Measurements from ENCODE around the gene HIBCH. TPM values are rescaled to one million over a fixed set of nuclear protein-coding genes. Genes with fewer than 3 reads are reported as not detected.

HIBCH gene
- total RNA-seq, 1 experiment from 2014 or later, result 24.7 TPM

- H3K27ac ChIP-seq (ENCODE audit: low read depth, low read length), result no peak overlapping the region
- no peak overlapping the region for H3K4me3 ChIP-seq (replicated peaks in 1 of 2; ENCODE audit: low read depth in 1 of 2, low read length in 2 of 2)
- CTCF ChIA-PET, result no interaction called here
- no peak overlapping the region for H2AFZ ChIP-seq (ENCODE audit: low read depth, low read length, poor library complexity, severe bottlenecking)
- no peaks in the 10 kb centered on the region for H3K36me3 ChIP-seq (ENCODE audit: control insufficient read depth in 1 of 2, insufficient read depth in 2 of 2, low read length in 2 of 2)
- ATAC-seq (no peak), DNase-seq (ENCODE audit: low read depth, low spot score) (no peak)
- H3K4me1 ChIP-seq (ENCODE audit: control insufficient read depth in 1 of 2, insufficient read depth in 2 of 2, low read length in 2 of 2), result peaks cover 9 to 14% of the 10 kb centered on the region in 2 experiments
- intact Hi-C loops (cut with micrococcal nuclease), result no loop called here
- H4K20me1 ChIP-seq (ENCODE audit: insufficient read depth), result no peaks in the 10 kb centered on the region
- RAD21 ChIA-PET (ENCODE audit: low non-redundant PET in 1 of 2, low total read pairs in 2 of 2, uncharacterized antibody in 2 of 2, unreplicated experiment in 2 of 2), result no interaction called here
- no peaks in the 10 kb centered on the region for H3K27me3 ChIP-seq (ENCODE audit: insufficient read depth, low read length)
- H3K9me2 ChIP-seq (ENCODE audit: insufficient read depth), result no peaks in the 10 kb centered on the region
- H3K4me2 ChIP-seq (ENCODE audit: low read length), result no peak overlapping the region
- POLR2A ChIA-PET, result no interaction called here
- H3K79me2 ChIP-seq (ENCODE audit: insufficient read depth, low read length), result 0 out of 2 replicates have a peak, but pooled peaks cover 6% of the 10 kb centered on the region
- H3K9me3 ChIP-seq (ENCODE audit: control insufficient read depth in 1 of 2, insufficient read depth in 1 of 2, low read depth in 1 of 2, low read length in 2 of 2), result no peaks in the 10 kb centered on the region
- no TSS peak for BruUV-seq (replicated peaks)
- H3K9ac ChIP-seq (ENCODE audit: low read length), result no peak overlapping the region
- TF ChIP-seq RAD21 (IDR thresholded peaks at IDR 0.05; ENCODE audit: low read depth) (no peak), EZH2phosphoT487 (IDR thresholded peaks at IDR 0.05; ENCODE audit: borderline replicate concordance) (no peak), SP1 (IDR thresholded peaks at IDR 0.05; ENCODE audit: low read depth) (no peak), ZNF274 (IDR thresholded peaks at IDR 0.05; ENCODE audit: low read depth, low read length) (no peak), ELF1 (IDR thresholded peaks at IDR 0.05; ENCODE audit: borderline replicate concordance, low read depth) (no peak), MAX (IDR thresholded peaks at IDR 0.05) (no peak), EGR1 (IDR thresholded peaks at IDR 0.05; ENCODE audit: low read depth) (no peak), JUND (IDR thresholded peaks at IDR 0.05) (no peak), ZFX (IDR thresholded peaks at IDR 0.05) (no peak), TCF7L2 (IDR thresholded peaks at IDR 0.05; ENCODE audit: borderline replicate concordance, extremely low read depth, insufficient read depth, insufficient read length) (no peak), EZH2 (IDR thresholded peaks at IDR 0.05) (no peak), FOSL1 (IDR thresholded peaks at IDR 0.05; ENCODE audit: low read depth) (no peak), POLR2A (IDR thresholded peaks at IDR 0.05; ENCODE audit: borderline replicate concordance, extremely low read depth, insufficient read depth, insufficient read length) (no peak), CTCF (IDR thresholded peaks at IDR 0.05 in 2 of 3, conservative IDR thresholded peaks at IDR 0.05 in 1 of 3; ENCODE audit: borderline replicate concordance in 1 of 3, insufficient read depth in 1 of 3, low read depth in 2 of 3, low read length in 2 of 3) (no peak), CEBPB (IDR thresholded peaks at IDR 0.05; ENCODE audit: low read depth) (no peak), POLR2AphosphoS5 (IDR thresholded peaks at IDR 0.05; ENCODE audit: low read depth, low read length) (no peak)
- TF ChIP-seq, protein P1, sequence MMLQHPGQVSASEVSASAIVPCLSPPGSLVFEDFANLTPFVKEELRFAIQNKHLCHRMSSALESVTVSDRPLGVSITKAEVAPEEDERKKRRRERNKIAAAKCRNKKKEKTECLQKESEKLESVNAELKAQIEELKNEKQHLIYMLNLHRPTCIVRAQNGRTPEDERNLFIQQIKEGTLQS (IDR thresholded peaks at IDR 0.05), result no peak
- TF ChIP-seq, protein P2, sequence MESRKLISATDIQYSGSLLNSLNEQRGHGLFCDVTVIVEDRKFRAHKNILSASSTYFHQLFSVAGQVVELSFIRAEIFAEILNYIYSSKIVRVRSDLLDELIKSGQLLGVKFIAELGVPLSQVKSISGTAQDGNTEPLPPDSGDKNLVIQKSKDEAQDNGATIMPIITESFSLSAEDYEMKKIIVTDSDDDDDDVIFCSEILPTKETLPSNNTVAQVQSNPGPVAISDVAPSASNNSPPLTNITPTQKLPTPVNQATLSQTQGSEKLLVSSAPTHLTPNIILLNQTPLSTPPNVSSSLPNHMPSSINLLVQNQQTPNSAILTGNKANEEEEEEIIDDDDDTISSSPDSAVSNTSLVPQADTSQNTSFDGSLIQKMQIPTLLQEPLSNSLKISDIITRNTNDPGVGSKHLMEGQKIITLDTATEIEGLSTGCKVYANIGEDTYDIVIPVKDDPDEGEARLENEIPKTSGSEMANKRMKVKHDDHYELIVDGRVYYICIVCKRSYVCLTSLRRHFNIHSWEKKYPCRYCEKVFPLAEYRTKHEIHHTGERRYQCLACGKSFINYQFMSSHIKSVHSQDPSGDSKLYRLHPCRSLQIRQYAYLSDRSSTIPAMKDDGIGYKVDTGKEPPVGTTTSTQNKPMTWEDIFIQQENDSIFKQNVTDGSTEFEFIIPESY (IDR thresholded peaks at IDR 0.05; ENCODE audit: extremely low read depth, insufficient replicate concordance, low read length), result no peak
These were observed 47.7 kb downstream of the HIBCH start for GRCh38 chr2:190271783-190272456.

Data from HCT116 (cell line).